Muscle layer of colon (tissue), 2 donors: ENCODE data around the gene GSE1.

ENCODE experiments used
- H3K27ac ChIP-seq: one replicate; pipeline ENCODE4 v1.7.0; 2013; ENCODE audit warnings: low read depth, mild to moderate bottlenecking, low read length, moderate library complexity
- H3K27me3 ChIP-seq, 2 donors: one replicate each; pipeline ENCODE4 v1.7.0; 2013; ENCODE audit warnings: low read length in 2 of 2, mild to moderate bottlenecking in 2 of 2; ENCODE audit not compliant: insufficient read depth in 2 of 2, control insufficient read depth in 1 of 2
- H3K36me3 ChIP-seq: one replicate; pipeline ENCODE4 v1.7.0; 2013; ENCODE audit warnings: mild to moderate bottlenecking, low read length; ENCODE audit not compliant: insufficient read depth
- H3K4me1 ChIP-seq: one replicate; pipeline ENCODE4 v1.7.0; 2013; ENCODE audit warnings: mild to moderate bottlenecking, low read length; ENCODE audit not compliant: insufficient read depth
- H3K4me3 ChIP-seq, 2 donors: one replicate each; pipeline ENCODE4 v1.7.0; 2013; ENCODE audit warnings: low read length in 2 of 2, low read depth in 1 of 2, mild to moderate bottlenecking in 1 of 2, moderate library complexity in 1 of 2
- H3K9ac ChIP-seq: one replicate; pipeline ENCODE4 v1.7.0; 2013; ENCODE audit warnings: low read length
- H3K9me3 ChIP-seq: one replicate; pipeline ENCODE4 v1.7.0; 2013; ENCODE audit warnings: mild to moderate bottlenecking, low read length
- donor health status: abdominal sarcoma.
- donor health status: Adenocarcinoma of cecum.

GSE1 gene

DNA sequence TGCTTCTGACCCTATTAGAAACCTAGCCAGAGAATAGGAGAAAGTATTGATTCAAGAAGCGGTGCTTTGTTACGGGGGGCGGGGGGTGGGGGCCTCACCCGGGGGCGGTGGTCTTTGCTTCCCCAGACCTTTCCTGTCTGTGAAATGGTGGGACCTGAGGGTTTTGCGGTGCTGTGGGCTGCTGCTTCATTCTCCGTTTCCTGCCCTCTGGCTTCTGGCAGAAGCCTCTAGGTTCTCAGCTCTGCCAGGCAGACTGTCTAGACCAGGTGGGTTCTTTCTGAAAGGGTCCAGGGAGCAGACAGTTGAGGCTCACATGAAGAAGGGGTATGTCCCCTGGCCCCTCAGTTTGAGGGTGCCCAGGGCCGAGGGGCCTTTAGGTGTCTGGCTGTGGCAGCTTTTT, 14.0 kb downstream of the GSE1 start:
- Histone ChIP-seq H3K4me3 (no peak overlapping the region), H3K27me3 (no peaks in the 10 kb centered on the region), H3K9ac (no peak overlapping the region), H3K27ac (no peak overlapping the region), H3K36me3 (no peaks in the 10 kb centered on the region), H3K4me1 (peaks cover 41% of the 10 kb centered on the region), H3K9me3 (no peaks in the 10 kb centered on the region)

DNA sequence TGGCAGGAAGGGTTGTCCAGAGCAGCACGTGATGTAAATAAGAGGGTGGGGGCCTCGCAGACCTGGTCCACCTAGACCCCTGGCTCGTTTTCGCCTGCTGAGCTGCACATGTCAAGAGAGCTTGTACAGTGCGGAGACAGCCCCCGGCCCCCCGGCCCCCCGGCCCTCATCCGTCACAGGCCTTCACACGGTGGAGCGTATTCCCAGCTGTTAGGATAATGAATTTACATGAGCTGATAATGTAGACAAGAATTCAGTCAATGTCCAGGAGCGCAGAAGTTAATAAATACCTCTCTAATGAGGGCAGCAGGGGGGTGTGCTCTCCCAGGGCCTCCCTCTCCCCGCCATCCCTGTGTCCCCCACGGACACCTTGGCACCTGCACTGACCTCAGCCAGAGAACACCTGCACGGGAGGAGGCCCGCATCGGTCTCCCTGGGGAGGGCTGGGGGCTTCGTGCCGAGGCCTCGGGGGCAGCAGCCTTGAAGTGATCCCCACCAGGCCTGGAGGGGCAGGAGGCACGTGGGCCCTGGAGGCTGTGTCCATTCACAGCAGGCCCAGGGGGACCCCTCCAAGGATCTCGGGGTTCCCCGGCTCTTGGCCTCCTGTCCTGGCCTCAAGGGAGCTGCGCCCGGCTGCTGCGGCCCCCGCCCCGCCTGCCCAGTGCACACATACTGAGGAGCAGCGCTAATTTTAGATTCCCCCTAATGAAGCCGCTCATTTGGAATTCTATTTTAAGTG, 14.6 kb downstream of the GSE1 start:
- Histone ChIP-seq H3K36me3 (no peaks in the 10 kb centered on the region), H3K9ac (no peak overlapping the region), H3K4me1 (peaks cover 40% of the 10 kb centered on the region), H3K4me3 (no peak overlapping the region), H3K27me3 (no peaks in the 10 kb centered on the region), H3K27ac (no peak overlapping the region), H3K9me3 (no peaks in the 10 kb centered on the region)

DNA sequence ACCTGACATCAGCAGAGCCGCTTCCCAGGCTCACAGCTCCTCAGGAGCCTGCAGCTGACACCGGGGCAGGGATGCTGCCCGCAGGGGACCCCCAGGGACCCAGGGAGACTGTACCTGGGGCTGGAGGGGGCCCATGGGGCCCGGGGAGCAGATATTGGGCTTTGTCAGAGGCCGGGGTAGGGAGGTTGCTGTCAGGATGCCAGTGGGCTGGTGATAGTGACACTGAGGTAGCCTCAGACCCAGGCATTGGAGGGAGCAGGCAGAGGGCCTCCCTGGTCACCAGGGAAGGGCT, 15.1 kb downstream of the GSE1 start:
- no peak overlapping the region for H3K4me3 ChIP-seq
- H3K36me3 ChIP-seq = no peaks in the 10 kb centered on the region
- H3K9me3 ChIP-seq = no peaks in the 10 kb centered on the region
- H3K27me3 ChIP-seq = no peaks in the 10 kb centered on the region
- no peak overlapping the region for H3K9ac ChIP-seq
- H3K27ac ChIP-seq = no peak overlapping the region
- peaks cover 40% of the 10 kb centered on the region for H3K4me1 ChIP-seq

DNA sequence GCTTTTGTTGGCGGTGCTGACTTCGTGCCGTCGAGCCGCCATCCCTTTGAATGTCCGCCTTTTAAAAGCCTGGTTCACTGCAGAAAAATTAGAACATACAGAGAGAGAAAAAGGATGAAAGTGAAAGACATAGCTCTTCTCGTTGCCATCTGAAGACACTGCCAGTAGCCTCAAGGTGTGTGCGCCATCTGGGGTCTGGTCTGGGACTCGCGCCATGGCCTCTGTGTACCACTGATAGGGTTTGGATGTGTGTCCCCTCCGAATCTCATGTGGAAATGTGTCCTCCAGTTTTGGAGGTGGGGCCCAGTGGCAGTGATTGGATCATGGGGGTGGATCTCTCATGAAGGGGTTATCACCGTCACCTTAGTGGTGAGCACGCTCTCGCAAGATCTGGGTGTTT, 15.5 kb downstream of the GSE1 start:
- Histone ChIP-seq H3K9me3 (no peaks in the 10 kb centered on the region), H3K4me3 (no peak overlapping the region), H3K27me3 (no peaks in the 10 kb centered on the region), H3K36me3 (no peaks in the 10 kb centered on the region), H3K27ac (no peak overlapping the region), H3K4me1 (peaks cover 40% of the 10 kb centered on the region), H3K9ac (no peak overlapping the region)

DNA sequence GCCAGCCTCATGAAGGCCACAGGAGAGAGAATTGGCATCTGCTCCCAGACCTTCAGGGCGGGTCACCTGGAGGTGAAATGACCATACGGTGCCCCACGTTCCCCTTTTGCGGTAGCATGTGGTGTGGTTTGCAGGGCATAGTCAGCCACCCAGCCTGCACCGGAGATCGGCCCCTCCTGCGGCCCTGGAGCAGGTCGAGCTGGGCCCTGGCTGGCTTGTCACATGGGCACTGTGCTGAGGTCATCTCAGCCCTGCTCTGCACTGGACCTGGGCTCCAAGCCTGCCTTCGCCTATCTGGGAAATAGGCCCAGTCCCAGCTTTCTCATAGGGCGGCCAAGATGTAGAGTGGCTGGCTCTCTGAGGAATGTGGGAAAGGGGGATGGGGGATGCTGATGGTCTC, 16.2 kb downstream of the GSE1 start:
- Histone ChIP-seq H3K4me3 (no peak overlapping the region), H3K9me3 (no peaks in the 10 kb centered on the region), H3K9ac (no peak overlapping the region), H3K4me1 (peaks cover 40% of the 10 kb centered on the region), H3K27me3 (no peaks in the 10 kb centered on the region), H3K27ac (no peak overlapping the region), H3K36me3 (no peaks in the 10 kb centered on the region)

DNA sequence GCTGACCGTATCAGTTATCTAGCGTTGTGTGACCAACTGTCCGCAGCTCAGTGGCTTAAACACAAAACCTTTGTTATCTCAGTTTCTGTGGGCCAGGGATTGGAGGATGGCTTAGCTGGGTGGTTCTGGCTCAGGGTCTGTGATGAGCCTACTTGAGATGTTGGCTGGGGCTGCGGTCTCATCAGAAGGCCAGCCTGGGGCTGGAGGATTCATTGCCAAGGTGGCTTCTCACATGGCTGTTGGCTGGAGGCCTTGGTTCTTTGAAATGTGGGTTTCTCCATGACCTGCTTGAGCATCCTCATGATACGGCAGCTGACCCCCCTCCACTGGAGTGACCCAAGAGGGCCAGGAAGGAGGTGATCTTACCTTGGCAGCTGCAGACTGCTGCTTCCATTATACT, 16.7 kb downstream of the GSE1 start:
- no peaks in the 10 kb centered on the region for H3K36me3 ChIP-seq
- H3K9me3 ChIP-seq = no peaks in the 10 kb centered on the region
- H3K4me1 ChIP-seq = peaks cover 40% of the 10 kb centered on the region
- no peak overlapping the region for H3K27ac ChIP-seq
- no peak overlapping the region for H3K9ac ChIP-seq
- H3K4me3 ChIP-seq = no peak overlapping the region
- H3K27me3 ChIP-seq = no peaks in the 10 kb centered on the region

DNA sequence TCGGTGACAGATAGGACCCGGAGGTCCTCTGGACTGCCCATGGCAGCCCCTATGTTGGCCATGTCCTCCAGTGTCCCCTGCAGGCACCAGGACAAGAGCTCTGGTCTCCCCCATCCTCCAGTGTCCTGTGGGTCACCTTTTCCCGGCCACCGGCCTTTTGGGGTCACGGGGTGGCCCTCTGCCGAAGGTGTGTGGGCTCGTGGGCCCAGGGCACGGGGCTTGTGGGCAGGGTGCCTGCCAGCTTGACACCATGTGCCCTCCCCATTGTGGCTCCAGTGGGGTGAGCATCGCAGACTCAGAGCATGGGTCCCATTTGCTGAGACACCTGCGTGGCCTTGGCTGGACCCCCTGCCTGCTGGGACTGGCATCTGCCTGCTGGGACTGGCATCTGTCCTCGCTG, 18.1 kb downstream of the GSE1 start:
- Histone ChIP-seq H3K4me1 (peaks cover 31% of the 10 kb centered on the region), H3K9me3 (no peaks in the 10 kb centered on the region), H3K36me3 (no peaks in the 10 kb centered on the region), H3K4me3 (no peak overlapping the region), H3K9ac (no peak overlapping the region), H3K27me3 (no peaks in the 10 kb centered on the region), H3K27ac (no peak overlapping the region)

DNA sequence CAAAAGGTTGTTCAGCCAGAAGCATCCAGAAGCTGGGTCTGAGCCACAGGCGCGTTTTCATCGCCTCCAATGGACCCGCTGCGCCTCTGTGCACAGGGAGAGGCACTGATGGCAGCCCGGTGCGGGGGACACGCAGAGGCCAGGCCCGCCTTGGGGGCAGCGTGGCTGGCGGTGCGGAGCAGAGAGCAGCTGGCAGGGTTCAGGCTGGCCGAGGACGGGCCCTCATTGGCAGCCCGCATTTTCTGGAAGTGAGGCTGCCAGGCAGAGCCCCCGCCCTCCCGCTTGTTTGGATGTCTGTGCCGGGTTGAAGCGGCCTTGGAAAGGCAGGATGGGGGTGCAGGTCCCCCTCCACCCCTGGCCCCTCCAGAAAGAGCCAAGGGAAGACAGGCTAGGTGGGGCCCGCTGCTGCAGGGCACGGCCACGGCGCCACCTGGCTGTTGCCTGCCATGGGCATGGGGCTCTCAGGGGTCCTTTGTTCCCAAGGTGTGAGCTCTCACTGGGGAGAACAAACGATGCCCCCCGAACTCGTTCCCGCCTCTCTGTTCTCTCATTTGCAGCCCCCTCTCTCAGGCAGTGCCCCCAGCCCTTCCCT, 18.8 kb downstream of the GSE1 start:
- Histone ChIP-seq H3K27ac (no peak overlapping the region), H3K9me3 (no peaks in the 10 kb centered on the region), H3K4me3 (no peak overlapping the region), H3K27me3 (no peaks in the 10 kb centered on the region), H3K9ac (no peak overlapping the region), H3K4me1 (peaks cover 26% of the 10 kb centered on the region), H3K36me3 (no peaks in the 10 kb centered on the region)

DNA sequence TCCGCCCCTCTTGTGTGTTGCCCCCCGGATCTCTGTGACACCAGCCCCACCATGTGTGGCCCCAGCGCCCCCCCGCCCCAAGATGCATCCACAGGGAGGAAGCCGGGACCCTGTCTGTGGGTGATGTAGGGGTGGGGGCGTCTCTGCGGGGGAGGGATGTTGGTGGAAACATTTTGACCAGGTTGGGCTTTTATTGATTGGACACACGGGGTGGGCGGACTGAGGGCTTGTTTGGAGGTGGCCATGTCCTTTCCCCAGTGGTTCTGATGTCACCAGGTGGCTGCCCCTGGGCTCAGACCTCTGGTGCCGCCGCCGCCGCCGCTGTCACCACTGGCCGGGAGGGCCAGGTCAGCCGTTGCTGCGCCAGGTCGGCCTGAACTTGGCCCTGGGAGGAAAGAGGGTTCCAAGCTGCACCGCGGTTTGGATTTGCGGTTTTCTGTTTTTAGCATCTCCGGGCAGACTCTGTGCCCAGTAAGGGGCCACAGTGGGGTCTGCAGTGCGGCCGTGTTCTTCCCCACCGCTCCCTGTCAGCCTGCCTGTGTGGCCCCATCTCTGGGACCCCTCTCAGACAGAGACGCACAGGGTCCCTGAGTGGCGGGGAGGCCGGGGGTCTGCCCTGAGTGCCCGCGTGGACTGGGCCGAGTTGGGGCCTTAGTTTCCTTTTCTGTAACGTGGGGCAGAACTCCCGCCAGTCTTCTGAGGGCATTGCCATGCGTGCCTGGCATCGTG, 19.8 kb downstream of the GSE1 start:
- Histone ChIP-seq H3K4me3 (no peak overlapping the region), H3K9me3 (no peaks in the 10 kb centered on the region), H3K27me3 (no peaks in the 10 kb centered on the region), H3K27ac (no peak overlapping the region), H3K9ac (no peak overlapping the region), H3K4me1 (peaks cover 18% of the 10 kb centered on the region), H3K36me3 (no peaks in the 10 kb centered on the region)

DNA sequence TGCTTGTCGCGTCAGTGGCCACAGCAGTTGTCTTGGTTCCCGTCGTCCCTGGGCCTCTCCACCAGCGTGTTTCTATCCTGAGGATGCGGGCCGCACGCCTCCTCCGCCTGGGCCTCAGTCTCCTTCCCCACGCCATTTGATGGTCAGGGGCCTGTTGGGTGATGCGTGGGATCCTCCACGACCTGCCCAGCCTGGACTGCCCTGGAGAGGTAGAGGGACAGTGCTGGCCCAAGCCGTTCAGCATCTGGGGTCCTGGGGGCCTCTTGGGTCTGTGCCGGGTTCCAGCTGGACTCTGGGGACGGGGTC, 20.3 kb downstream of the GSE1 start:
- no peak overlapping the region for H3K4me3 ChIP-seq
- H3K4me1 ChIP-seq = peaks cover 13% of the 10 kb centered on the region
- no peaks in the 10 kb centered on the region for H3K36me3 ChIP-seq
- no peak overlapping the region for H3K27ac ChIP-seq
- H3K9ac ChIP-seq = no peak overlapping the region
- no peaks in the 10 kb centered on the region for H3K9me3 ChIP-seq
- no peaks in the 10 kb centered on the region for H3K27me3 ChIP-seq

DNA sequence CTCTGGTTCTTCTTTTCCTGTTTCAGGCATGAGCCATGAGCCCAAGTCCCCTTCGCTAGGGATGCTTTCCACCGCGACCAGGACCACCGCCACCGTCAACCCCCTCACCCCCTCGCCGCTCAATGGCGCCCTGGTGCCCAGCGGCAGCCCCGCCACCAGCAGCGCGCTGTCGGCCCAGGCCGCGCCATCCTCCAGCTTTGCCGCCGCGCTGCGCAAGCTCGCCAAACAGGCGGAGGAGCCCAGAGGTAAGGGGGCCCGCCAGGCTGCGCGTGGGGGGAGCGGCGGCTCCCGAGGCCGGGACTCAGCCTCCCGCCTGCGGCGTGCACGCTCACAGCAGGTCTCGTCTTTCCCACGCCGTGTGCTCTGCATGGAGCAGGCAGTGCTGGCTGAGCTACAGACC, 20.8 kb downstream of the GSE1 start:
- Histone ChIP-seq H3K9ac (no peak overlapping the region), H3K4me1 (peaks cover 12% of the 10 kb centered on the region), H3K9me3 (no peaks in the 10 kb centered on the region), H3K27me3 (no peaks in the 10 kb centered on the region), H3K36me3 (no peaks in the 10 kb centered on the region), H3K27ac (no peak overlapping the region), H3K4me3 (no peak overlapping the region)
